ENCODE data around the gene SMIM41.
"Not testable (repeated sequence)": the region's sequence is repeated elsewhere in the genome, so short reads cannot be mapped to it uniquely, and the experiment has no call there.

Gene SMIM41

DNA sequence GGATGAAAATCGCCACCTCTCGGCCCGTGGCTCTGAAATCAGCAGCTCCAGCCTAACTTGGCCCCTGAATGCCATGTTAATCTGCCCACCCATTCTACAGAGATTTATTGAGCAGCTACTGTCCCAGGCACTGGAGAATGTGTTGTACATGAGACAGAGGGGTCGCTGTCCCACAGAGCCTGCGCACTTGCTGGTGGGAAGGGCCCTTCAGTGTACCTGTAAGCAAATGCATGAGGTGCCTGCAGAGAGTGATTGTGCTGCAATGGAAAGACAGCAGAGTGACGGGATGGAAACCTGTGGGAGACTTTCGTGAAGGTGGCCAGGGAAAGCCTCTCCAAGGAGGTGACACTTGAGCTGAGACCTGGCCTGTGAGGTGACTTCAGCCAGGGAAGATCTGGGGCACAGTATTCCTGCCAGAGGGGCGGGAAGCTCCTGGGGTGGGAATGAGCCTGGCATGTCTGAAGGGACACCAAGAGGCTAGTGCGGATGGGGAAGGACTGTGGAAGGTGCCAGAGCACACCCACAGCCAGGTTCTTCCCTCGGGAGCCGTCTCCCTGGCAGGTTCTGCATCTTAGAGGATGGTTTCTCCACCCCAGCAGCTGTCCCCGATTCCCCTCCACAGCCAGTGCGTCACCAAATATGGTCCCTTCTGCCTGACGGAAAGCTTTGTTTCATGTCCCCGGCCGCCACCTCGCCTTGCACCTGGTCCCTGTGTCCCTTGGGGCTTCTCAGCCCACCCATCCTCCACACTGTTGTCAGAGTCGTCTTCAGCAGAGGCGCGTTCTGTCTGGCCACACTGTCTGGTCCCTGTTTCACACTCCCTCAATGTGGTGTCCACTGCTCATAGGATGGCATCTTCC is 8.7 kb downstream of the SMIM41 start:
- no peak for DNase-seq

GRCh38 chr12:52089491-52089890 is 10.0 kb downstream of the SMIM41 start:
- DNase-seq = no peak

DNA sequence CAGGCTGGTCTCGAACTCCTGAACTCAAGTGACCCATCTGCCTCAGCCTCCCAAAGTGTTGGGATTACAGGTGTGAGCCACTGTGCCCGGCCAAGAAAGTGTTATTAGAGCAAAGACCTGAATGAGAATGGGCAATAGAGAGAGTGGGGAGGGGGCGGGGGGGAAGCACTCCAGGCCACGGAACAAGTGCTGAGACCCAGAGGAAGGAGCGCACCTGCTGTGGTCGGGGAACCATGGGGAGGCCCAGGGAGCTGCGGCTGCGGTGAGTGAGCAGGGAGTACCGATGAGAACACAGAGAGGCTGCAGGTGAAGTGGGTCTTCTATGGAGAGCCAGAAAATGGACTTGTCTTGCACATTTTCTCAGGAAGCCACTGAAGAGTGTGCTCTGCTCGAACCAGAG is 10.8 kb downstream of the SMIM41 start:
- DNase-seq = no peak

GRCh38 chr12:52091061-52091460 is 11.6 kb downstream of the SMIM41 start:
- no peak for DNase-seq

GRCh38 chr12:52091869-52092268 is 12.4 kb downstream of the SMIM41 start:
- no peak for DNase-seq

DNA sequence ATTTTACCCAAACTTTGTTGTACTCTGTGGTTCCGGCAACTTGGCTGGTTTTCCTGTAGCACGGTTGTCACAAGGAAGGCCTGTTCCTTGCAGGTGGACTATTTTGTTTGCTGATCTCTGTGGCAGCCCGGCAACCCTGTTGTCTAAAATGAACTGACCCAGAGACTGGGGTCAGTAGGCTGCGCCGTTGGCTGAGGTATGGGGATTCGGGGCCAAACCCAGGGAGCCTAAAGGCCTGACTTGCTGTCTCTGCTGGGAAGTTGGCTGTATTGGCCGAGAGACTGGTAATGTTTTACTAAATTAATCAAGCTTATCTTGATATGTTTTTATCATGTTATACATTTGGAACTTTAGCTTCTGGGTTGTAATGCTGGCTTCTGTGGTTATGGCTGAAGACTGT is 13.8 kb downstream of the SMIM41 start:
- DNase-seq = no peak

DNA sequence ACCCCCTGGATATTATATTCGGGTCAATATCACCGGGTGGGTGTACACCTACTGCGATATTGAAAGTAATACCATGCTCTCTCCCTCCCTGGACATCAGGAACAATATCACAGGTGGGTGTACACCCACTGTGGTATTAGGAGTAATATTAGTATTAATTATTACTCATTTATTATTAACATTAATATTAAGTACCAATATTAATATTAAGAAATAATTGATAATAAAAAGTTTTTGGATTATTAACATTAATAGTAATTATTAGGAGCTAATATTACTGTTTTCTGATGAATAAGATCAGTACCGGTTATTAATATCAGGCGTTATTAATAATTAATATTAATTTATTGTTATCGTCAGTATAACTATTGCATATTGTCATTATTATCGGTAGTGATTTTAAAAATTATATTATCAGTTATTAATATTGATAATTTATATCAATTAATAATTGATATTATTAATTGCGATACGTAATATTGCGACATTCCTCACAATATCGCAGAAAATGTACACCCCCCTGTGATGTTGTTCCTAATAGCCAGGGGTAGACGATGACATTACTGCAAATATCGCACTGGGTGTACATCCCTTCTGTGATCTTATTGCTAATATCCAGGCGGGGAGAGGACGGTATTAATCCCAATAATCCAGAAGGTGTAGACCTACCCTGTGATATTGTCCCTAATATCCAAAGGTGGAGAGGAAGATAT is 17.0 kb downstream of the SMIM41 start:
- DNase-seq = no peak

GRCh38 chr12:52097045-52097666 is 17.7 kb downstream of the SMIM41 start:
- no peak for DNase-seq

GRCh38 chr12:52104431-52105089 is 25.1 kb downstream of the SMIM41 start:
- not testable (repeated sequence) for DNase-seq

DNA sequence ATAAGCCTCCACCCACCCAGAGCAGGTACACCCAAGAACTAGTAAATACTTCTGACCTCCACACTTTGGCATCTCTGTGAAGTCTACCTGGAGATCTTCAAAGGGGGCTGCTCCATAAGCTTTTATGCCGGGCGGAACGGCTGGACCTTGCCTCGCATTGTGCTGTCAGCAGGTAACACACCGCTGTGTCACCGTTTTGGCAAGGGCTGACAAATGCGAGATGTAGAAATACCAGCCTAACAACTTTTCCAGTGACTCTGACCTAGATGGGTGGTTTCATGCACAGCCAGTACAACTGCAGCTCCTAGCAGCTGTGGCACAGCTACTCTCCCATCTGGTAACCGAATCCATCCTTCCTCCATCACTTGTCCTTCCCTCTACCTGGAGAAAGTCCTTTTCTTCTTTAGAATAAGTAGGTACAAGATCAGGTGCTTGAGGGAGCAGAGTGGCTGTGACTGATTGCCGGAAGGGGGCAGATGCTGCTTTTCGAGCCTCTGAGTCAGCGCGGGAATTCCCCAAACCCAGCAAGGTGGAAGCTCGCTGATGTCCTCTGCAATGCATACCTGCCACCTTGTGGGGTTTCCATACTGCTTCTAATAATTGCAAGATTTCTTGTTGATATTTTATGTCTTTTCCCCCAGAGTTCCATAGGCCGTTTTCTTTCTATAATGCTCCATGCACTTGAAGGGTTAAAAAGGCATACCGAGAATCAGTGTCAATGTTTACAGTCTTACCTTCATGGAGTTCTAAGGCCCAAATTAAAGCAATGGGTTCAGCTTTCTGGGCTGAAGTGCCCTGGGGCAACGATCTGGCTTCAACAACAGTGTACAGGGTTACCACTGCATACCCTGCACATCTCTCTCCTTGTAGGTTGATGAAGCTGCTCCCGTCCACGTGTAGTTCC is 37.0 kb downstream of the SMIM41 start:
- DNase-seq = not testable (repeated sequence)

DNA sequence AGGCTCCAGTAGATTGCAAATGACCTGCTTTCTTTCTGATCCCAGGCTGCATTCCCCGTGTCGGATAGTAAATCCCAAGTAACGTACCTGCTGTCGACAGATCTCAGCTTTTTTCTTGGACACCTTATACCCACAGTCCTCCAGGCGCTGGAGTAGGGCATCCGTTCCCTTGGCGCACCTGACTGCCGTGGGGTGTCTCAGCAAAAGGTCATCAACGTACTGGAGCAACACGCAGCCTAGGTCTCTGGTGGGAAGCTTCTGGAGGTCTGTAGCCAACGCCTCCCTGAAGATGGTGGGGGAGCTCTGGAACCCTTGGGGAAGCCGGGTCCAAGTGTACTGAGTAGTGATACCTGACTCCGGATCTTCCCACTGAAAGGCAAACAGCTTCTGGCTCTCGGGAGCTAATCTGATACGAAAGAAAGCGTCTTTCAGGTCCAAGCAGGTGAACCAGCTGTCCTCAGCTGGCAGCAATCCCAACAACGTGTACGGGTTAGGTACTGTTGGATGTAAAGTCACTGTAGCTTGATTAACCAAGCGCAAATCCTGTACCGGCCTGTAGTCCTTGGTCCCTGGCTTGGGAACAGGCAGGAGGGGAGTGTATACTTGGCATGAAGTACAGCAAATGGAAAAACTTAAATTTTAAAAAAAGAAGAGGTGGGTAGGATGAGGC is 38.4 kb downstream of the SMIM41 start:
- DNase-seq = peak; percentile 70

GRCh38 chr12:52119398-52120254 is 40.1 kb downstream of the SMIM41 start:
- DNase-seq = peak; percentile 73

DNA sequence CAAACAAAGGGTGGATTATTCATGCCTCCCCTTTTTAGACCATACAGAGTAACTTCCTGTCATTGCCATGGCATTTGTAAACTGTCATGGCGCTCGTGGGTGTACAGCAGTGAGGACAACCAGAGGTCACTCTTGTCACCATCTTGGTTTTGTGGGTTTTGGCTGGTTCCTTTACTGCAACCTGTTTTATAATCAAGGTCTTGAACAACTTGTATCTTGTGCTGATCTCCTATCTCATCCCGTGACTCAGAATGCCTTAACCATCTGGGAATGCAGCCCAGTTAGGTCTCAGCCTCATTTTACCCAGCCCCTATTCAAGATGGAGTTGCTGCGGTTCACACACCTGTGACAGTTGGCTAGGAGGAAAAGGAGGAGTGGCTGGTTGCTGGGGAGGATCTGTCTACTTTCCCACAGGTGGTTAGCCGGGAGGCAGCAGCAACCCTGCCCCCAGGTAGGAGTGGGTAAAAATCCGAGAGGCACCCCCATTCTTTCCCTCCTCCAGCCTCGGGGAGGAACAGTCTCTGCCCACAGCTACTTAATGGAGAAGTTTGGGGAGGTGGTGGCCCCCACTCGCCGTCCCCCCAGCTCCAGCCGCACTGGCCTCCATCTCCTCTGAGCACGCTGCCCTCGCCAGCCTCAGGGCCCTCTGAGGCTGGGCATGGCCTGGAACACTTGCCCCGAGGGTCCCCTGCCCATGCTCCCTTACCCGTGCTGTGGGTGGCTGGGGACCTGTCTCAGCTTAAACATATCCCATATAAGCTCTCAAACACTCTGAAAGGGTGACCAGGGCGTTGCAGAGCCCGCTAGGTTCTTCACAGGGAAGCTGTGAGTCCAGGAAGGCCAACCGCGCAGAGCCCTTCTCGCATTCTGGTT is 41.7 kb downstream of the SMIM41 start:
- DNase-seq = no peak

- peak; percentile 22 for DNase-seq
Observed at GRCh38 chr12:52121824-52122539, 42.5 kb downstream of the SMIM41 start.

DNA sequence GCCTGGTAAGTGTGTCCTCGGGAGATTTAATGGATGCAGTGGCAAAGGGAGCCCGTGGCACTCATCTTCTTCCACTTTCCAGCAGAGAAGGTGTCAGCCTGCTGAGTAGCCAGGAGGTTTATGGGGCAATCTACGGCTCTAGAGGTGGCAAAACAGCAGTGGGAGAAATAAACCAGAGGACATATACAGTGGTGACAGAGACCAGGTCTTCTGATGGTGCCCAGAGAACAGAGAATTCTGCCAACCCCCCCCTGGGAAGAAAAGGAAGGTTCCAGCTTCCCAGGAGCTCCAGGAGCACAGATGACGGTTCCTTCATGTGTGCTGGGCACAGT is 43.0 kb downstream of the SMIM41 start:
- no peak for DNase-seq

GRCh38 chr12:52122904-52123303 is 43.4 kb downstream of the SMIM41 start:
- no peak for DNase-seq

DNA sequence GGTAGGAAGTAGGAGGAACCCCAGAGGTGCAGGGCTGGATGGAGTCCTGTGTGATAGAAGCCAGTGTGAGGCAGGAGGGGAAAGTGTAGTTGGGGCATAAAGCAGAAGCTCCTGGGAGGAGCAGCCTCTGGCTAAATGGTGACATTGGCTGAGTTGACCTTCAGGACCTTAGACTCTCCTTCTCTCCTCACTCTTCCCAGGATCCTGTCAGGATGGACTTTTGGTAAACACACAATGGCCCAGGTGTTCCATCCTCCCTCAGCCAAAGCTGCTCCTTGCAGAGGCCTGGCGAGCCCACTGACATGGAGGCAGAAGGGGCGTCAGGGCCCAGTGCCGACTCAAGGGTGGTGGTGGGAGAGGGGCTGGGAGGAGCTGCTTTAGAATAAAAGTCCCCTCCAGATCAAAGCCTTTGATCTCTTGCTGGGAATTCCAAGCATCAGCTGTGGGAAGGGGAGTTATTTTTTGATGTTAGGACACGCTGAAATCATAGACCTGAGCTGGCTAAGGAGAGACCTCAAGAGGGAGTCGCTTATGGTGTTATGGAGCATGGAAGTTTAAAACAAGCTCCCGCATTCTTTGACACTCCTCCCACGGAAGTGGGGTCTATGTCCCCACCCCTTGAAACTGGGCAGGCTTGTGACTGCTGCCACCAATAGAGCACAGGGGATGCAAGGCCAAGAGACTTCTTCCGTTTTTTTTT is 44.1 kb downstream of the SMIM41 start:
- no peak for DNase-seq

- DNase-seq = no peak
Observed at GRCh38 chr12:52125476-52125900, 46.0 kb downstream of the SMIM41 start.

Data from NCI-H2029 treated with DMSO at 0.1 percent for 48 hours (cell line).